ENCODE results near the gene DBP.

DBP gene

DNA sequence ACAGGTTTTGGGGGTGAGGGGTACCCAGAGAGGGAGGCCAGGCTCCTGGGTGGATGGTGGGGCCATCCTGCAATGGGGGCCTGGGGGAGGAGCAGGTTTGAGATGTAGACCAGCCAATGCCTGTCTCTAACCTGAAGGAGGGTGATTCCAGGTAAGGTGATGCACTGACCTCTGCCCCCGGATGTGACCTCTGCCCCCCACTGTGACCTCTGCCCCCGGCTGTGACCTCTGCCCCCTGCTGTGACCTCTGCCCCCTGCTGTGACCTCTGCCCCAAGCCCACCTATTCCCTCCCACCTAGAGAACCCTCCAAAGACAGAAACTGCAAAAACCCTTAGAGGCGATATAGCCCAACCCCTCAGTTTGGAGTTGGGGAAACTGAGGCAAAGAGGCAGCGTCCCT is 40.9 kb downstream of the DBP start:
- Histone ChIP-seq H3K4me1 (ENCODE audit: low read depth, poor library complexity, severe bottlenecking) (no peaks in the 10 kb centered on the region), H4K20me1 (ENCODE audit: insufficient read depth) (no peaks in the 10 kb centered on the region), H3K27ac (no peak overlapping the region), H3K27me3 (ENCODE audit: insufficient read depth, low read depth) (peaks cover 87% of the 10 kb centered on the region), H3K9ac (no peak overlapping the region), H3K79me2 (ENCODE audit: insufficient read depth, low read depth) (no peaks in the 10 kb centered on the region), H2AFZ (ENCODE audit: low read depth) (no peak overlapping the region), H3K4me3 (IDR thresholded peaks at IDR 0.05; ENCODE audit: insufficient read depth, low read depth, low read length) (no peak overlapping the region), H3K4me2 (no peak overlapping the region), H3K36me3 (ENCODE audit: insufficient read depth) (no peaks in the 10 kb centered on the region)
- TF ChIP-seq, protein P1, sequence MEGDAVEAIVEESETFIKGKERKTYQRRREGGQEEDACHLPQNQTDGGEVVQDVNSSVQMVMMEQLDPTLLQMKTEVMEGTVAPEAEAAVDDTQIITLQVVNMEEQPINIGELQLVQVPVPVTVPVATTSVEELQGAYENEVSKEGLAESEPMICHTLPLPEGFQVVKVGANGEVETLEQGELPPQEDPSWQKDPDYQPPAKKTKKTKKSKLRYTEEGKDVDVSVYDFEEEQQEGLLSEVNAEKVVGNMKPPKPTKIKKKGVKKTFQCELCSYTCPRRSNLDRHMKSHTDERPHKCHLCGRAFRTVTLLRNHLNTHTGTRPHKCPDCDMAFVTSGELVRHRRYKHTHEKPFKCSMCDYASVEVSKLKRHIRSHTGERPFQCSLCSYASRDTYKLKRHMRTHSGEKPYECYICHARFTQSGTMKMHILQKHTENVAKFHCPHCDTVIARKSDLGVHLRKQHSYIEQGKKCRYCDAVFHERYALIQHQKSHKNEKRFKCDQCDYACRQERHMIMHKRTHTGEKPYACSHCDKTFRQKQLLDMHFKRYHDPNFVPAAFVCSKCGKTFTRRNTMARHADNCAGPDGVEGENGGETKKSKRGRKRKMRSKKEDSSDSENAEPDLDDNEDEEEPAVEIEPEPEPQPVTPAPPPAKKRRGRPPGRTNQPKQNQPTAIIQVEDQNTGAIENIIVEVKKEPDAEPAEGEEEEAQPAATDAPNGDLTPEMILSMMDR (conservative IDR thresholded peaks at IDR 0.05; ENCODE audit: low read depth, low read length), result no peak

DNA sequence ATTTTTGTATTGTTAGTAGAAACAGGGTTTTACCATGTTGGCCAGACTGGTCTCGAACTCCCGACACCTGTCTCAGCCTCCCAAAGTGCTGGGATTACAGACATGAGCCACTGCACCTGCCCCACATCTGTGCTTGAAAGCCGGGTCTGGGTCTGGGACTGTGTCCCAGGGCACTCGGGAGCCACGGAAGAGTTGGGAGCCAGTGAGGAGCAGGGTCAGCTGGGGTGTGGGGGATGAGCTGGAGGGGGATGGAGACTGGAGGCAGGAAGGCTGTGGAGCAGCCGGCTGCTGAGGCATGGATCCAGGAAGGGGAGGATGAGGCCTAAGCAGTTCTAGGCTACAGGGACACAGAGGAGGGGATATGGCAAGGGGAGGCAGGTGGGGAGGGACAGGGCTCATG is 41.3 kb downstream of the DBP start:
- no peak overlapping the region for H3K4me2 ChIP-seq
- TF ChIP-seq, protein P1 (conservative IDR thresholded peaks at IDR 0.05; ENCODE audit: low read depth, low read length), result no peak
- H3K9ac ChIP-seq, result no peak overlapping the region
- no peaks in the 10 kb centered on the region for H3K4me1 ChIP-seq (ENCODE audit: low read depth, poor library complexity, severe bottlenecking)
- no peaks in the 10 kb centered on the region for H3K79me2 ChIP-seq (ENCODE audit: insufficient read depth, low read depth)
- H2AFZ ChIP-seq (ENCODE audit: low read depth), result no peak overlapping the region
- no peak overlapping the region for H3K4me3 ChIP-seq (IDR thresholded peaks at IDR 0.05; ENCODE audit: insufficient read depth, low read depth, low read length)
- H3K27ac ChIP-seq, result no peak overlapping the region
- no peaks in the 10 kb centered on the region for H3K36me3 ChIP-seq (ENCODE audit: insufficient read depth)
- H4K20me1 ChIP-seq (ENCODE audit: insufficient read depth), result no peaks in the 10 kb centered on the region
- peaks cover 88% of the 10 kb centered on the region for H3K27me3 ChIP-seq (ENCODE audit: insufficient read depth, low read depth)

DNA sequence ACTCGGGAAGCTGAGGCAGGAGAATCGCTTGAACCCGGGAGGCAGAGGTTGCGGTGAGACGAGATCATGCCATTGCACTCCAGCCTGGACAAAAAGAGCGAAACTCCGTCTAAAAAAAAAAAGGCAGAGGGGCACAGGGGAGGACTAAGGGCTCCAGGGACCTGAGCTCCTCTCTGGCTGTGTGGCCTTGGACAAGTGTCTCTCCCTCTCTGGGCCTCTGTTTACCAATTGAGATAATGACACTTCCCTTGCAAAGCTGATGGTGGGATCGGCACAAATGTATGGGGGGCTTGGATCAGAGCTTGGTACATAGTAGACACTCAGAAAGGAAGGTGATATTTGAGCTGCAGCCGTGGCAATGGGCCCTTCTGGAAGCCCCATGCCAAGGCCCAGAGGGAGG is 42.0 kb downstream of the DBP start:
- H3K27me3 ChIP-seq (ENCODE audit: insufficient read depth, low read depth), result peaks cover 89% of the 10 kb centered on the region
- TF ChIP-seq, protein P1 (conservative IDR thresholded peaks at IDR 0.05; ENCODE audit: low read depth, low read length), result no peak
- no peak overlapping the region for H3K4me3 ChIP-seq (IDR thresholded peaks at IDR 0.05; ENCODE audit: insufficient read depth, low read depth, low read length)
- no peak overlapping the region for H2AFZ ChIP-seq (ENCODE audit: low read depth)
- no peaks in the 10 kb centered on the region for H3K79me2 ChIP-seq (ENCODE audit: insufficient read depth, low read depth)
- H3K27ac ChIP-seq, result no peak overlapping the region
- no peak overlapping the region for H3K4me2 ChIP-seq
- H3K9ac ChIP-seq, result no peak overlapping the region
- H3K4me1 ChIP-seq (ENCODE audit: low read depth, poor library complexity, severe bottlenecking), result no peaks in the 10 kb centered on the region
- H4K20me1 ChIP-seq (ENCODE audit: insufficient read depth), result no peaks in the 10 kb centered on the region
- H3K36me3 ChIP-seq (ENCODE audit: insufficient read depth), result no peaks in the 10 kb centered on the region

DNA sequence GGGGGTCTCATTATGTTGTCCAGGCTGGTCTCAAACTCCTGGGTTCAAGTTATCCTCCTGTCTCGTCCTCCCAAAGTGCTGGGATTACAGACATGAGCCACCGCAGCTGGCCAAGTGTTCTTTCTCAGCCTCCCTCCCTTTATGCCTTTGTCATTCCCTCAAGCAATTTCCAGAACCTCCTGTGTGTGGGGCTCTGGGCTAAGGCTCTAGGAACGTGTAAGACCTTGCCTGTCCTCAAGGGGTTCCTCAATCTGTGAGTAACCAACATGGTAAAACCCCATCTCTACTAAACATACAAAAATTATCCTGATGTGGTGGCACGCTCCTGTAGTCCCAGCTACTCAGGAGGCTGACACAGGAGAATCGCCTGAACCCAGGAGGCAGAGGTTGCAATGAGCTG is 46.2 kb downstream of the DBP start:
- Histone ChIP-seq H4K20me1 (ENCODE audit: insufficient read depth) (no peaks in the 10 kb centered on the region), H2AFZ (ENCODE audit: low read depth) (no peak overlapping the region), H3K4me3 (IDR thresholded peaks at IDR 0.05; ENCODE audit: insufficient read depth, low read depth, low read length) (no peak overlapping the region), H3K36me3 (ENCODE audit: insufficient read depth) (no peaks in the 10 kb centered on the region), H3K4me1 (ENCODE audit: low read depth, poor library complexity, severe bottlenecking) (peaks cover 3% of the 10 kb centered on the region), H3K27me3 (ENCODE audit: insufficient read depth, low read depth) (peaks cover 85% of the 10 kb centered on the region), H3K27ac (no peak overlapping the region), H3K4me2 (no peak overlapping the region), H3K9ac (no peak overlapping the region), H3K79me2 (ENCODE audit: insufficient read depth, low read depth) (no peaks in the 10 kb centered on the region)
- TF ChIP-seq, protein P1 (conservative IDR thresholded peaks at IDR 0.05; ENCODE audit: low read depth, low read length), result no peak

Measured in KMS-11 (cell line).